Hepatocyte (in vitro differentiated cells): ENCODE data around the gene ARSG. TPM values are rescaled to one million over a fixed set of nuclear protein-coding genes. Genes with fewer than 3 reads are reported as not detected.

Experiments
- DNase-seq: peaks from one replicate; pipeline ENCODE4 v3.0.0-alpha.2; 2016; ENCODE audit warnings: low spot score
- H2AFZ ChIP-seq: fragments of 200-600 bp; sonication (generic); 2 replicates; pipeline ENCODE4 v1.6.0; 2016; ENCODE audit warnings: antibody characterized with exemption, mild to moderate bottlenecking
- H3K27ac ChIP-seq: fragments of 200-600 bp; sonication (generic); 2 replicates; pipeline ENCODE4 v1.5.1; 2016; ENCODE audit warnings: mild to moderate bottlenecking
- H3K27me3 ChIP-seq: fragments of 200-600 bp; sonication (generic); 2 replicates; pipeline ENCODE4 v1.6.1; 2016
- H3K36me3 ChIP-seq: fragments of 200-600 bp; sonication (generic); replicated peaks from 2 replicates; pipeline ENCODE4 v1.5.1; 2016; ENCODE audit warnings: low read depth; ENCODE audit not compliant: insufficient read depth
- H3K4me1 ChIP-seq: fragments of 200-600 bp; sonication (generic); 2 replicates; pipeline ENCODE4 v1.5.1; 2016; ENCODE audit warnings: mild to moderate bottlenecking, moderate library complexity; ENCODE audit not compliant: insufficient read depth
- H3K4me2 ChIP-seq: fragments of 200-600 bp; sonication (generic); 2 replicates; pipeline ENCODE4 v1.6.0; 2016
- H3K4me3 ChIP-seq: fragments of 200-600 bp; sonication (generic); 2 replicates; pipeline ENCODE4 v1.5.1; 2016; ENCODE audit warnings: mild to moderate bottlenecking
- H3K79me2 ChIP-seq: fragments of 200-600 bp; sonication (generic); 2 replicates; pipeline ENCODE4 v1.6.0; 2017; ENCODE audit warnings: mild to moderate bottlenecking
- H3K9me2 ChIP-seq: fragments of 200-600 bp; sonication (generic); replicated peaks from 2 replicates; pipeline ENCODE4 v1.6.0; 2017; ENCODE audit warnings: mild to moderate bottlenecking; ENCODE audit not compliant: insufficient read depth
- H3K9me3 ChIP-seq: fragments of 200-600 bp; sonication (generic); 2 replicates; pipeline ENCODE4 v1.5.1; 2016; ENCODE audit warnings: low read depth, mild to moderate bottlenecking
- H4K20me1 ChIP-seq: fragments of 200-600 bp; sonication (generic); 2 replicates; pipeline ENCODE4 v1.6.0; 2016; ENCODE audit warnings: mild to moderate bottlenecking; ENCODE audit not compliant: insufficient read depth, poor library complexity, severe bottlenecking
- CTCF ChIP-seq: fragments of 200-600 bp; sonication (generic); IDR thresholded peaks from 2 replicates; pipeline ENCODE4 v1.5.1; 2016; ENCODE audit warnings: antibody characterized with exemption, mild to moderate bottlenecking; ENCODE audit not compliant: poor library complexity
- EZH2 ChIP-seq: fragments of 200-600 bp; sonication (generic); IDR thresholded peaks from 2 replicates; pipeline ENCODE4 v1.6.1; 2016; ENCODE audit warnings: antibody characterized with exemption, mild to moderate bottlenecking, borderline replicate concordance
- EZH2phosphoT487 ChIP-seq: fragments of 200-600 bp; sonication (generic); IDR thresholded peaks from one replicate; pipeline ENCODE4 v1.6.1; 2018; ENCODE audit warnings: antibody characterized with exemption, mild to moderate bottlenecking, low read depth, moderate library complexity; ENCODE audit not compliant: unreplicated experiment, severe bottlenecking
- WGBS: methylation state at CpG from one replicate; pipeline ENCODE4 v1.1.6; 2016; ENCODE audit warnings: low lambda C conversion rate; ENCODE audit errors: missing lambda C conversion rate; 5-methylcytosine and 5-hydroxymethylcytosine counted together
- polyA plus RNA-seq: library from polyadenylated mRNA; unstranded; fragments of >200 nt; fragmentation: Nextera tagmentation; extraction: Ambion mirVana; gene quantifications from 2 replicates; pipeline ENCODE4 v1.2.1, GENCODE V29; 2016
- total RNA-seq: library from RNA; depleted of rRNA; stranded (reverse); fragments of >200 nt; gene quantifications from 2 replicates; pipeline ENCODE4 v1.2.3, GENCODE V29; 2014

The ARSG gene
- total and polyA plus RNA-seq, 2 experiments from 2014 or later, result 1.3 to 1.4 TPM

- TF ChIP-seq EZH2phosphoT487 (no peak), EZH2 (no peak), CTCF (no peak)
- WGBS, result 92% methylated on average over 13 of the region's 13 CpGs
- no peaks in the 10 kb centered on the region for H3K36me3 ChIP-seq
Measured at GRCh38 chr17:68431045-68431608, 139.8 kb downstream of the ARSG start.

GRCh38 chr17:68431661-68432071, 140.4 kb downstream of the ARSG start:
- Histone ChIP-seq H3K27ac (no peak overlapping the region), H3K27me3 (no peaks in the 10 kb centered on the region), H4K20me1 (no peaks in the 10 kb centered on the region), H2AFZ (no peak overlapping the region), H3K36me3 (no peaks in the 10 kb centered on the region), H3K4me3 (no peak overlapping the region), H3K9me3 (no peaks in the 10 kb centered on the region), H3K79me2 (no peaks in the 10 kb centered on the region), H3K4me1 (no peaks in the 10 kb centered on the region), H3K9me2 (no peaks in the 10 kb centered on the region), H3K4me2 (no peak overlapping the region)
- peak; percentile 24 for TF ChIP-seq CTCF
- no peak for TF ChIP-seq EZH2
- TF ChIP-seq EZH2phosphoT487, result no peak
- DNase-seq, result peak; percentile 29
- 64% methylated on average over 15 of the region's 15 CpGs for WGBS

More at GRCh38 chr17:68431045-68431608, 139.8 kb downstream of the ARSG start:
- Histone ChIP-seq H3K9me3 (no peaks in the 10 kb centered on the region), H2AFZ (no peak overlapping the region), H3K9me2 (no peaks in the 10 kb centered on the region), H4K20me1 (no peaks in the 10 kb centered on the region), H3K4me1 (no peaks in the 10 kb centered on the region), H3K79me2 (no peaks in the 10 kb centered on the region), H3K27ac (no peak overlapping the region), H3K4me2 (no peak overlapping the region), H3K27me3 (no peaks in the 10 kb centered on the region), H3K4me3 (no peak overlapping the region)
- no peak for DNase-seq

- H2AFZ ChIP-seq, result no peak overlapping the region
- no peaks in the 10 kb centered on the region for H3K36me3 ChIP-seq
- no peaks in the 10 kb centered on the region for H4K20me1 ChIP-seq
- no peaks in the 10 kb centered on the region for H3K9me3 ChIP-seq
- no peak overlapping the region for H3K27ac ChIP-seq
- no peaks in the 10 kb centered on the region for H3K9me2 ChIP-seq
- no peak overlapping the region for H3K4me2 ChIP-seq
- no peaks in the 10 kb centered on the region for H3K27me3 ChIP-seq
- 96% methylated on average over 14 of the region's 14 CpGs for WGBS
- TF ChIP-seq CTCF (no peak), EZH2 (no peak), EZH2phosphoT487 (no peak)
- H3K4me1 ChIP-seq, result no peaks in the 10 kb centered on the region
- H3K4me3 ChIP-seq, result no peak overlapping the region
- no peak for DNase-seq
- H3K79me2 ChIP-seq, result no peaks in the 10 kb centered on the region
Measured at GRCh38 chr17:68432086-68432864, 141.0 kb downstream of the ARSG start.
